Endothelial cell (in vitro differentiated cells): ENCODE measurements around the gene WAPL. TPM values are rescaled to one million over a fixed set of nuclear protein-coding genes. Genes with fewer than 3 reads are reported as not detected.
"Not testable (repeated sequence)": the region's sequence is repeated elsewhere in the genome, so short reads cannot be mapped to it uniquely, and the experiment has no call there.

ENCODE experiments used
- DNase-seq: peaks from one replicate; pipeline ENCODE4 v3.0.0; 2021; ENCODE audit warnings: low spot score
- H3K27ac Mint-ChIP-seq: one replicate; pipeline ENCODE4 v1.8.0; 2021; ENCODE audit warnings: mixed read lengths, inconsistent platforms; ENCODE audit not compliant: unreplicated experiment
- H3K27me3 Mint-ChIP-seq: one replicate; pipeline ENCODE4 v1.8.0; 2021; ENCODE audit warnings: mild to moderate bottlenecking, moderate library complexity, mixed read lengths, inconsistent platforms; ENCODE audit not compliant: unreplicated experiment
- H3K36me3 Mint-ChIP-seq: one replicate; pipeline ENCODE4 v1.8.0; 2021; ENCODE audit warnings: mild to moderate bottlenecking, low read depth, mixed read lengths, inconsistent platforms; ENCODE audit not compliant: unreplicated experiment
- H3K4me1 Mint-ChIP-seq: one replicate; pipeline ENCODE4 v1.8.0; 2021; ENCODE audit warnings: mild to moderate bottlenecking, mixed read lengths, inconsistent platforms; ENCODE audit not compliant: unreplicated experiment
- H3K4me3 Mint-ChIP-seq: one replicate; pipeline ENCODE4 v1.8.0; 2021; ENCODE audit warnings: mild to moderate bottlenecking, mixed read lengths, inconsistent platforms; ENCODE audit not compliant: unreplicated experiment
- H3K9me3 Mint-ChIP-seq: one replicate; pipeline ENCODE4 v1.8.0; 2021; ENCODE audit warnings: mixed read lengths, inconsistent platforms; ENCODE audit not compliant: unreplicated experiment
- total RNA-seq: library from RNA; stranded (reverse); fragmentation: NEBNext Ultra II Directional; extraction: Animal tissue kit (Norgen Biotek cat#: 25700); gene quantifications from one replicate; pipeline ENCODE4 v1.2.1, GENCODE V29; 2021; ENCODE audit not compliant: unreplicated experiment
- TF ChIP-seq, protein P1 (sequence below): fragments of 200-600 bp; sonication (generic); IDR thresholded peaks from one replicate; pipeline ENCODE4 v1.5.0; 2021; ENCODE audit warnings: antibody characterized with exemption; ENCODE audit not compliant: unreplicated experiment

WAPL gene
- total RNA-seq, 1 donor from 2014 or later, result 41.8 TPM

GRCh38 chr10:86545101-86545500 is 23.5 kb upstream of the WAPL start:
- H3K4me1 Mint-ChIP-seq, result no peaks in the 10 kb centered on the region
- TF ChIP-seq, protein P1, sequence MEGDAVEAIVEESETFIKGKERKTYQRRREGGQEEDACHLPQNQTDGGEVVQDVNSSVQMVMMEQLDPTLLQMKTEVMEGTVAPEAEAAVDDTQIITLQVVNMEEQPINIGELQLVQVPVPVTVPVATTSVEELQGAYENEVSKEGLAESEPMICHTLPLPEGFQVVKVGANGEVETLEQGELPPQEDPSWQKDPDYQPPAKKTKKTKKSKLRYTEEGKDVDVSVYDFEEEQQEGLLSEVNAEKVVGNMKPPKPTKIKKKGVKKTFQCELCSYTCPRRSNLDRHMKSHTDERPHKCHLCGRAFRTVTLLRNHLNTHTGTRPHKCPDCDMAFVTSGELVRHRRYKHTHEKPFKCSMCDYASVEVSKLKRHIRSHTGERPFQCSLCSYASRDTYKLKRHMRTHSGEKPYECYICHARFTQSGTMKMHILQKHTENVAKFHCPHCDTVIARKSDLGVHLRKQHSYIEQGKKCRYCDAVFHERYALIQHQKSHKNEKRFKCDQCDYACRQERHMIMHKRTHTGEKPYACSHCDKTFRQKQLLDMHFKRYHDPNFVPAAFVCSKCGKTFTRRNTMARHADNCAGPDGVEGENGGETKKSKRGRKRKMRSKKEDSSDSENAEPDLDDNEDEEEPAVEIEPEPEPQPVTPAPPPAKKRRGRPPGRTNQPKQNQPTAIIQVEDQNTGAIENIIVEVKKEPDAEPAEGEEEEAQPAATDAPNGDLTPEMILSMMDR, result no peak
- H3K36me3 Mint-ChIP-seq, result no peaks in the 10 kb centered on the region
- no peak for DNase-seq
- no peaks in the 10 kb centered on the region for H3K27me3 Mint-ChIP-seq
- H3K27ac Mint-ChIP-seq, result no peak overlapping the region
- H3K4me3 Mint-ChIP-seq, result no peak overlapping the region
- H3K9me3 Mint-ChIP-seq, result no peaks in the 10 kb centered on the region

DNA sequence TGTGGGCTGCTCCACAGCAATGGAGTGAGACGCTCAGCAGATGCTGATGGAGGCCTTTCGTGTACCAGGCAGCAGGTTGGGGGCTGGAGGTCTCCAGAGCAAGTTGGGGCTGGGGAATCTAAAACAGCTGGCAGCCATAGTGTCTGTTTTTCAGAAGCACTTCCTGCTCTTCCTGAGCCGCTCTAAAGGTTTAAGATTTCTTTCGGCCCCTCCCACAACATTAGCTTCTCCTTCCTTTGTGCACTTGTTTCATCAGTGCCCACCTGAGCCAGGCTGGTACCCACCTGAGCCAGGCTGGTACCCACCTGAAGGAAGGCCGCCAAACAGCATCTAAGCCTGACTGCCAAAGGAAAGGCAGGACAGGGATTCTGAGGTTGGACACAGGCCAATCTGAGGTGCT is 18.4 kb upstream of the WAPL start:
- peaks cover 6% of the 10 kb centered on the region for H3K27me3 Mint-ChIP-seq
- TF ChIP-seq, protein P1, result no peak
- no peak overlapping the region for H3K4me3 Mint-ChIP-seq
- no peak overlapping the region for H3K27ac Mint-ChIP-seq
- no peak for DNase-seq
- H3K4me1 Mint-ChIP-seq, result peaks cover 2% of the 10 kb centered on the region
- no peaks in the 10 kb centered on the region for H3K36me3 Mint-ChIP-seq
- H3K9me3 Mint-ChIP-seq, result no peaks in the 10 kb centered on the region

DNA sequence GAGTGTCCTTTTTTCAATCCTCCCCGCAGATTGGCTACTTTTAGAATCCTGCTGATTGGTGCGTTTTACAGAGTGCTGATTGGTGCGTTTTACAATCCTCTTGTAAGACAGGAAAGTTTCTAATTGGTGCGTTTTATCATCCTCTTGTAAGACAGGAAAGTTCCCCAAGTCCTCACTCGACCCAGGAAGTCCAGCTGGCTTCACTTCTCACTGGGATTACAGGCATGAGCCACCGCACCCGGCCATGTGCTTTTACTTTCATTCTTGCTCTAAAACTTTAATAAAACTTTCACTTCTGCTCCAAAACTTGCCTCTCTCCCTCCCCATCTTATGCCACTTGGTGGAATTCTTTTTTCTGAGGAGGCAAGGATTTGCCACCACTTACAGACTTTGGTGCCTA is 17.0 kb upstream of the WAPL start:
- H3K27me3 Mint-ChIP-seq, result peaks cover 9% of the 10 kb centered on the region
- H3K4me3 Mint-ChIP-seq, result no peak overlapping the region
- TF ChIP-seq, protein P1, result no peak
- DNase-seq, result no peak
- no peaks in the 10 kb centered on the region for H3K9me3 Mint-ChIP-seq
- H3K36me3 Mint-ChIP-seq, result no peaks in the 10 kb centered on the region
- no peak overlapping the region for H3K27ac Mint-ChIP-seq
- H3K4me1 Mint-ChIP-seq, result peaks cover 5% of the 10 kb centered on the region

- not testable (repeated sequence) for H3K9me3 Mint-ChIP-seq, H3K27me3 Mint-ChIP-seq, DNase-seq, H3K36me3 Mint-ChIP-seq, H3K4me3 Mint-ChIP-seq, H3K27ac Mint-ChIP-seq, H3K4me1 Mint-ChIP-seq
These were observed 16.4 kb upstream of the WAPL start for GRCh38 chr10:86538040-86538439.

- peaks cover 9% of the 10 kb centered on the region for H3K27me3 Mint-ChIP-seq
- H3K27ac Mint-ChIP-seq, result no peak overlapping the region
- H3K4me1 Mint-ChIP-seq, result peaks cover 5% of the 10 kb centered on the region
- no peaks in the 10 kb centered on the region for H3K9me3 Mint-ChIP-seq
- no peaks in the 10 kb centered on the region for H3K36me3 Mint-ChIP-seq
- no peak overlapping the region for H3K4me3 Mint-ChIP-seq
- no peak for DNase-seq
- TF ChIP-seq, protein P1, result no peak
These were observed 14.8 kb upstream of the WAPL start for GRCh38 chr10:86536294-86536861.
